Fibroblast of lung (primary cell): ENCODE measurements around the gene XPC. TPM values are rescaled to one million over a fixed set of nuclear protein-coding genes. Genes with fewer than 3 reads are reported as not detected.

Experiments used
- DNase-seq, 2 donors: peaks; one replicate each; pipeline versions ENCODE4 v3.0.0 to v3.0.0-alpha.2; 2010; ENCODE audit warnings: low read depth in 2 of 2
- H2AFZ ChIP-seq: 2 replicates; pipeline ENCODE4 v1.5.1; 2012; ENCODE audit warnings: low read length, control low read depth, inconsistent platforms
- H3K27ac ChIP-seq: 2 replicates; pipeline ENCODE4 v1.5.1; 2011; ENCODE audit warnings: low read length, control low read depth; ENCODE audit not compliant: insufficient read depth
- H3K27me3 ChIP-seq: 2 replicates; pipeline ENCODE4 v1.5.1; 2011; ENCODE audit warnings: mild to moderate bottlenecking, low read length; ENCODE audit not compliant: control insufficient read depth, insufficient read depth
- H3K36me3 ChIP-seq: 2 replicates; pipeline ENCODE4 v1.5.1; 2011; ENCODE audit warnings: low read length; ENCODE audit not compliant: control insufficient read depth, insufficient read depth
- H3K4me1 ChIP-seq: 2 replicates; pipeline ENCODE4 v1.5.1; 2011; ENCODE audit warnings: low read length; ENCODE audit not compliant: control insufficient read depth, insufficient read depth; ENCODE audit errors: extremely low read depth
- H3K4me2 ChIP-seq: 2 replicates; pipeline ENCODE4 v1.5.1; 2011; ENCODE audit warnings: low read length, control low read depth; ENCODE audit not compliant: insufficient read depth; ENCODE audit errors: extremely low read depth
- H3K4me3 ChIP-seq, 4 experiments: fragments of 200-600 bp in 1 of 4; sonication (generic) in 1 of 4; replicated peaks in 1 of 4; 2 replicates each; pipeline ENCODE4 v1.5.1; 2011 to 2016; ENCODE audit warnings: low read length in 4 of 4, low read depth in 3 of 4, mild to moderate bottlenecking in 3 of 4, control low read depth in 2 of 4, inconsistent platforms in 1 of 4, mixed read lengths in 1 of 4; ENCODE audit not compliant: insufficient read depth in 1 of 4; ENCODE audit errors: control extremely low read depth in 1 of 4
- H3K79me2 ChIP-seq: 2 replicates; pipeline ENCODE4 v1.5.1; 2012; ENCODE audit warnings: mild to moderate bottlenecking, low read length, inconsistent platforms; ENCODE audit not compliant: control insufficient read depth, insufficient read depth
- H3K9ac ChIP-seq: 2 replicates; pipeline ENCODE4 v1.5.1; 2011; ENCODE audit warnings: mild to moderate bottlenecking, low read length, control low read depth; ENCODE audit not compliant: insufficient read depth
- H3K9me3 ChIP-seq: 2 replicates; pipeline ENCODE4 v1.5.1; 2012; ENCODE audit warnings: low read depth, low read length; ENCODE audit not compliant: control insufficient read depth, insufficient read depth
- H4K20me1 ChIP-seq: 2 replicates; pipeline ENCODE4 v1.5.1; 2011; ENCODE audit warnings: low read length; ENCODE audit not compliant: control insufficient read depth, insufficient read depth; ENCODE audit errors: extremely low read depth
- EZH2 ChIP-seq: IDR thresholded peaks from 2 replicates; pipeline ENCODE4 v1.5.1; 2012; ENCODE audit warnings: low read length, control low read depth, mild to moderate bottlenecking; ENCODE audit errors: missing control alignments
- polyA plus RNA-seq, 2 donors: library from polyadenylated mRNA; depleted of rRNA in 1 of 2; stranded (reverse) in 1 of 2; unstranded in 1 of 2; fragments of >200 nt; gene quantifications; 2 replicates each; pipeline ENCODE4 v1.2.1, GENCODE V29; 2011 to 2012; ENCODE audit warnings: missing spikeins in 1 of 2
- total RNA-seq: library from RNA; depleted of rRNA; stranded (reverse); fragments of >200 nt; gene quantifications from 2 replicates; pipeline ENCODE4 v1.2.1, GENCODE V29; 2014
- TF ChIP-seq, protein P1 (sequence below), 2 donors: IDR thresholded peaks in 1 of 2; conservative IDR thresholded peaks in 1 of 2; 1 replicate in 1 of 2; 2 replicates in 1 of 2; pipeline ENCODE4 v1.5.1; 2011 to 2012; ENCODE audit warnings: low read length in 2 of 2, control low read depth in 1 of 2, inconsistent platforms in 1 of 2, low read depth in 1 of 2, mild to moderate bottlenecking in 1 of 2

The XPC gene
- total and polyA plus RNA-seq, 2 donors (not counting 1 experiment from before 2014, with no cell fraction given): 18.4 to 95.6 TPM

DNA sequence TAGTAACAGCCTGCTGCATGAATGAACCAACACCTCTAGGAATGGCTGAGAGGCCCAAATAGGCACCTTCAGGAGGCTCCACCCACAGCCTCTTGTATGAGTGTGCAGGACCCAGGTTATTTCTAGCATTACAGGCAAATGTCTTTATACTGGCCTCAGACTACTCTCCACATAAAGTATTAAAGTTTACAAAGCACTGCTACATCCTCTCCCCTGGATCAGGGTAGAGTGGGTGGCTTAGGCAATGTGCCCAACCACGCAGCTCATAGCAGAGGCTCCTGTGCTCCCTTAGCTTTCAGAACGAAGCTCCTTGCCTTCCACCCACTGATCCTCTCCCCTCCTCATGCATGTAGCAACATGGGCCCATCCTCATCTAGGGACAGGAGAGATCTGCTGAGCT lies 37.3 kb downstream of the XPC start:
- H4K20me1 ChIP-seq: no peaks in the 10 kb centered on the region
- H3K36me3 ChIP-seq: peaks cover 38% of the 10 kb centered on the region
- H3K4me3 ChIP-seq: no peak overlapping the region
- no peak overlapping the region for H3K27ac ChIP-seq
- no peak overlapping the region for H2AFZ ChIP-seq
- TF ChIP-seq, protein P1, sequence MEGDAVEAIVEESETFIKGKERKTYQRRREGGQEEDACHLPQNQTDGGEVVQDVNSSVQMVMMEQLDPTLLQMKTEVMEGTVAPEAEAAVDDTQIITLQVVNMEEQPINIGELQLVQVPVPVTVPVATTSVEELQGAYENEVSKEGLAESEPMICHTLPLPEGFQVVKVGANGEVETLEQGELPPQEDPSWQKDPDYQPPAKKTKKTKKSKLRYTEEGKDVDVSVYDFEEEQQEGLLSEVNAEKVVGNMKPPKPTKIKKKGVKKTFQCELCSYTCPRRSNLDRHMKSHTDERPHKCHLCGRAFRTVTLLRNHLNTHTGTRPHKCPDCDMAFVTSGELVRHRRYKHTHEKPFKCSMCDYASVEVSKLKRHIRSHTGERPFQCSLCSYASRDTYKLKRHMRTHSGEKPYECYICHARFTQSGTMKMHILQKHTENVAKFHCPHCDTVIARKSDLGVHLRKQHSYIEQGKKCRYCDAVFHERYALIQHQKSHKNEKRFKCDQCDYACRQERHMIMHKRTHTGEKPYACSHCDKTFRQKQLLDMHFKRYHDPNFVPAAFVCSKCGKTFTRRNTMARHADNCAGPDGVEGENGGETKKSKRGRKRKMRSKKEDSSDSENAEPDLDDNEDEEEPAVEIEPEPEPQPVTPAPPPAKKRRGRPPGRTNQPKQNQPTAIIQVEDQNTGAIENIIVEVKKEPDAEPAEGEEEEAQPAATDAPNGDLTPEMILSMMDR (conservative IDR thresholded peaks at IDR 0.05 in 1 of 2, IDR thresholded peaks at IDR 0.05 in 1 of 2; ENCODE audit: low read depth in 1 of 2, low read length in 2 of 2): no peak
- TF ChIP-seq EZH2: no peak
- H3K27me3 ChIP-seq: no peaks in the 10 kb centered on the region
- no peak overlapping the region for H3K9ac ChIP-seq
- H3K9me3 ChIP-seq: no peaks in the 10 kb centered on the region
- DNase-seq: peak in 1 of 2 donors; percentile 40
- H3K79me2 ChIP-seq: no peaks in the 10 kb centered on the region
- H3K4me2 ChIP-seq: no peak overlapping the region
- H3K4me1 ChIP-seq: peaks cover 31% of the 10 kb centered on the region

DNA sequence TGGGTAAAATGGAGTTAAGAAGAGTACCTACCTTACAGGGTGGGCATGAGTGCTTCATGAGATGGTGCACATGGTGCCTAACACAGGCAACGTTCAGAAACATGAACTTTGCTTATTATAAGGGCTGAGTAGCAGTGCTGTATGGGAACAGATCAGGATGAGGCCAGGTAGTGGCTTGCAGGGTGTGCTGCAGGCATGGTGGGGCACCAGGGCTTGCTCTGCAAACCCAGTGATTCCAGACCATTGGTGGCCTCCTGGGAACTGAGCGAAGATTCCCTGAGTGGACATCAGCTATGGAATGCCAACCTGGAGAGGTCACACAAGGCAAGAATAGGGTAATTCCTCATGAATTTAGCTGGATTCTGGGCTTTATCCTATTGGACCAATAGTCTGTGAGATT lies 37.7 kb downstream of the XPC start:
- H3K27ac ChIP-seq: no peak overlapping the region
- H3K4me1 ChIP-seq: peaks cover 29% of the 10 kb centered on the region
- H3K9ac ChIP-seq: no peak overlapping the region
- H2AFZ ChIP-seq: no peak overlapping the region
- no peak overlapping the region for H3K4me2 ChIP-seq
- no peak overlapping the region for H3K4me3 ChIP-seq
- no peak for DNase-seq
- no peaks in the 10 kb centered on the region for H3K9me3 ChIP-seq
- H3K36me3 ChIP-seq: peaks cover 38% of the 10 kb centered on the region
- TF ChIP-seq, protein P1 (conservative IDR thresholded peaks at IDR 0.05 in 1 of 2, IDR thresholded peaks at IDR 0.05 in 1 of 2; ENCODE audit: low read depth in 1 of 2, low read length in 2 of 2): no peak
- TF ChIP-seq EZH2: no peak
- H3K79me2 ChIP-seq: no peaks in the 10 kb centered on the region
- no peaks in the 10 kb centered on the region for H3K27me3 ChIP-seq
- H4K20me1 ChIP-seq: no peaks in the 10 kb centered on the region

DNA sequence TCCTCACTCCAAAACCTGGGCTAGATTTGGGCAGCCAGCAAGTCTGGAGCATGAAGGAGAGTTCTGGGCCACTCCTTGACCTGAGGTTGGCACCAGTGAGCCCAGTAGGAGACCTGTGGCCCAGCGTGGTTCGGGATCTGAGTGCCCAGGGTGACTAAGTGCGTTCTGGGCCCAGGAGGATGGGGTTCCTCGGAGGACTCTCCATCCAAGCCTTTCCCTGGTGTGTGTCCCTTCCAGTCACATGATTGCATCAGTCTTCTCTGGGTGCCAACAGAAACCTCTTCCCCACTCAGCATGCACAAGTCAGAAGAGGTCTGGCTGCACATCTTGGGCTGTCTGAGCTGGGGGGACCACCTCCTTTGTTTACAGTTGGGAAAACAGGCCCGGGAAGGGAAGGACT lies 38.6 kb downstream of the XPC start:
- H3K36me3 ChIP-seq: peaks cover 46% of the 10 kb centered on the region
- peak overlapping the region; percentile 8 for H3K27ac ChIP-seq
- H3K27me3 ChIP-seq: no peaks in the 10 kb centered on the region
- no peak overlapping the region for H3K4me2 ChIP-seq
- peak in 1 of 2 donors; percentile 19 for DNase-seq
- H3K79me2 ChIP-seq: no peaks in the 10 kb centered on the region
- no peaks in the 10 kb centered on the region for H4K20me1 ChIP-seq
- no peaks in the 10 kb centered on the region for H3K9me3 ChIP-seq
- no peak overlapping the region for H2AFZ ChIP-seq
- TF ChIP-seq, protein P1 (conservative IDR thresholded peaks at IDR 0.05 in 1 of 2, IDR thresholded peaks at IDR 0.05 in 1 of 2; ENCODE audit: low read depth in 1 of 2, low read length in 2 of 2): no peak
- no peak for TF ChIP-seq EZH2
- no peak overlapping the region for H3K4me3 ChIP-seq
- peaks cover 22% of the 10 kb centered on the region for H3K4me1 ChIP-seq
- no peak overlapping the region for H3K9ac ChIP-seq
